ENCODE measurements around the gene FARP1.

- TF ChIP-seq CTCF (IDR thresholded peaks at IDR 0.05) (no peak), POLR2A (IDR thresholded peaks at IDR 0.05; ENCODE audit: low read depth) (no peak), EP300 (IDR thresholded peaks at IDR 0.05) (no peak), POLR2AphosphoS5 (IDR thresholded peaks at IDR 0.05) (no peak)
Measured at GRCh38 chr13:98305670-98306069, 162.8 kb downstream of the FARP1 start.

All from esophagus muscularis mucosa (tissue), 4 donors.